ENCODE measurements around the gene PPFIBP2. TPM values are rescaled to one million over a fixed set of nuclear protein-coding genes. Genes with fewer than 3 reads are reported as not detected.
"Not testable (repeated sequence)": the region's sequence is repeated elsewhere in the genome, so short reads cannot be mapped to it uniquely, and the experiment has no call there.

The PPFIBP2 gene
- total and polyA plus RNA-seq, 2 donors (not counting 1 experiment from before 2014, with no cell fraction given) = 22.3 to 175 TPM

DNA sequence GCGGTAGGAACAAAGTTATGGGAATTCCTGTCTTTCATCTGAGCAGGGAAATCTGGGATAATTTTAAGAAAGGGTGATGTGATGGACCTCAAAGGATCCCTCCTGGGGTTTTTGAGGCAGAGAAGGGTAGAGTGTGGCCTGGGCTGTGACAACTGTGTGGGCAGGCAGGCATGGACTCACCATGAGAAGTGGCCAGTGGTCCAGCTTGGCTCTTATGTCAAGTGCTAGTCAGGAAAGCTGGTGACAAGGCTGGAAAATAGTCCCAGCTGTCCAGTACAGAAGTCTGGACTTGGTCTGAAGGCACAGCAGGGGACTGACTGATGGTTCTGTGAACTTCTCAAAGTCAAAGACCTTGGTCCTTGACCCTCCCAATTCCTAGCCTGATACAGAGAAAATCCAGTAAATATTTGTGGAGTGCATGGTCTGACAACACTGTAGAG lies 1.7 kb downstream of the PPFIBP2 start:
- 93% methylated on average over 1 of the region's 1 CpG for WGBS (ENCODE audit: insufficient coverage)
- no peaks in the 10 kb centered on the region for H3K36me3 ChIP-seq (replicated peaks in 1 of 2; ENCODE audit: control extremely low read depth in 1 of 2, control insufficient read depth in 1 of 2, extremely low read depth in 1 of 2, insufficient read depth in 2 of 2, low read length in 1 of 2)
- POLR2A ChIA-PET = no interaction called here
- Mint-ChIP-seq H3K4me1 (peaks cover 32% of the 10 kb centered on the region), H3K27me3 (no peaks in the 10 kb centered on the region), H3K27ac (no peak overlapping the region), H3K9me3 (ENCODE audit: insufficient read depth) (no peaks in the 10 kb centered on the region), H3K4me3 (peak overlapping the region; percentile 97)
- H3K79me2 ChIP-seq (ENCODE audit: control insufficient read depth, insufficient read depth, low read length) = peaks cover 70% of the 10 kb centered on the region
- peak overlapping the region; percentile 27 to 39 for H3K27ac ChIP-seq (ENCODE audit: low read length in 2 of 2)
- no peak overlapping the region for H3K9ac ChIP-seq (ENCODE audit: low read length)
- no peaks in the 10 kb centered on the region for H4K20me1 ChIP-seq (ENCODE audit: control insufficient read depth, insufficient read depth, low read length, poor library complexity, severe bottlenecking)
- peak overlapping the region; percentile 96 for H3K4me2 ChIP-seq (replicated peaks; ENCODE audit: low read depth, low read length, poor library complexity, severe bottlenecking)
- H3K9me3 ChIP-seq (ENCODE audit: control extremely low read depth in 1 of 3, control insufficient read depth in 2 of 3, insufficient read depth in 1 of 3, low read length in 2 of 3) = no peaks in the 10 kb centered on the region
- DNase-seq (no peak), ATAC-seq (ENCODE audit: low read depth) (no peak)
- CTCF ChIA-PET = interaction anchor here (0.8 to 3.4 kb wide), 6 partner anchors 18 to 150 kb away, joined by 3 to 20 read pairs (median 4); no protein-coding TSS in a partner anchor
- no peaks in the 10 kb centered on the region for H3K27me3 ChIP-seq (replicated peaks in 1 of 4; ENCODE audit: control extremely low read depth in 1 of 4, control insufficient read depth in 3 of 4, insufficient read depth in 4 of 4, low read length in 3 of 4)
- H2AFZ ChIP-seq (ENCODE audit: insufficient read depth, low read depth, low read length, poor library complexity, severe bottlenecking) = no peak overlapping the region
- intact Hi-C loops (cut with micrococcal nuclease) = no loop called here
- H3K4me3 ChIP-seq (ENCODE audit: control extremely low read depth in 1 of 5, extremely low read depth in 1 of 5, insufficient read depth in 1 of 5, low read depth in 2 of 5, low read length in 4 of 5) = no peak overlapping the region
- H3K4me1 ChIP-seq (ENCODE audit: control insufficient read depth in 2 of 2, insufficient read depth in 2 of 2, low read length in 2 of 2) = peaks cover 60 to 87% of the 10 kb centered on the region in 2 donors
- TF ChIP-seq, protein P1, sequence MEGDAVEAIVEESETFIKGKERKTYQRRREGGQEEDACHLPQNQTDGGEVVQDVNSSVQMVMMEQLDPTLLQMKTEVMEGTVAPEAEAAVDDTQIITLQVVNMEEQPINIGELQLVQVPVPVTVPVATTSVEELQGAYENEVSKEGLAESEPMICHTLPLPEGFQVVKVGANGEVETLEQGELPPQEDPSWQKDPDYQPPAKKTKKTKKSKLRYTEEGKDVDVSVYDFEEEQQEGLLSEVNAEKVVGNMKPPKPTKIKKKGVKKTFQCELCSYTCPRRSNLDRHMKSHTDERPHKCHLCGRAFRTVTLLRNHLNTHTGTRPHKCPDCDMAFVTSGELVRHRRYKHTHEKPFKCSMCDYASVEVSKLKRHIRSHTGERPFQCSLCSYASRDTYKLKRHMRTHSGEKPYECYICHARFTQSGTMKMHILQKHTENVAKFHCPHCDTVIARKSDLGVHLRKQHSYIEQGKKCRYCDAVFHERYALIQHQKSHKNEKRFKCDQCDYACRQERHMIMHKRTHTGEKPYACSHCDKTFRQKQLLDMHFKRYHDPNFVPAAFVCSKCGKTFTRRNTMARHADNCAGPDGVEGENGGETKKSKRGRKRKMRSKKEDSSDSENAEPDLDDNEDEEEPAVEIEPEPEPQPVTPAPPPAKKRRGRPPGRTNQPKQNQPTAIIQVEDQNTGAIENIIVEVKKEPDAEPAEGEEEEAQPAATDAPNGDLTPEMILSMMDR (IDR thresholded peaks at IDR 0.05) = no peak
- no peak for TF ChIP-seq EZH2 (IDR thresholded peaks at IDR 0.05; ENCODE audit: borderline replicate concordance, insufficient read depth, low read depth, low read length, poor library complexity, severe bottlenecking)

DNA sequence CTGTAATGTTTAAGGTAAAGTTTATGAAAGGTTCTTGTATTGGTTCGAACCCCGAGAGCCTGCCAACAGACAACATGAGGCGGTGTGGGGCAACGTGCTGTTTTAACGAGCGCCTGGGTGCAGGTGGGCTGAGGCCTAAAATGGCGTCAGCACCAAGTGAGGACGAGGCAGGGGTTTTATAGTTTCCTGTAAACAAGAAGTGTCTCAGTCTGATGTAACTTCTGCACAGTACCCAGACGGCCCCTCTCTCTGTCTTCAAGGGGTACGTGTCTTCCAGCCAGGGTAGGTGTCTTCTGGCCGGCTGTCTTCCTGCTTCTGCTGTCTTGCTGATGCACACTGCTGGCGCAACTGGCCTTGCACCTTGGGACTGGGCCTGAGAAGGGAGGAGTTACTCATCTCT lies 2.7 kb downstream of the PPFIBP2 start:
- Histone ChIP-seq H2AFZ (ENCODE audit: insufficient read depth, low read depth, low read length, poor library complexity, severe bottlenecking) (no peak overlapping the region), H3K27me3 (replicated peaks in 1 of 4; ENCODE audit: control extremely low read depth in 1 of 4, control insufficient read depth in 3 of 4, insufficient read depth in 4 of 4, low read length in 3 of 4) (no peaks in the 10 kb centered on the region), H3K4me3 (ENCODE audit: control extremely low read depth in 1 of 5, extremely low read depth in 1 of 5, insufficient read depth in 1 of 5, low read depth in 2 of 5, low read length in 4 of 5) (no peak overlapping the region), H4K20me1 (ENCODE audit: control insufficient read depth, insufficient read depth, low read length, poor library complexity, severe bottlenecking) (no peaks in the 10 kb centered on the region), H3K36me3 (replicated peaks in 1 of 2; ENCODE audit: control extremely low read depth in 1 of 2, control insufficient read depth in 1 of 2, extremely low read depth in 1 of 2, insufficient read depth in 2 of 2, low read length in 1 of 2) (no peaks in the 10 kb centered on the region), H3K27ac (ENCODE audit: low read length in 2 of 2) (peak overlapping the region; percentile 39 to 40), H3K9me3 (ENCODE audit: control extremely low read depth in 1 of 3, control insufficient read depth in 2 of 3, insufficient read depth in 1 of 3, low read length in 2 of 3) (no peaks in the 10 kb centered on the region), H3K4me2 (replicated peaks; ENCODE audit: low read depth, low read length, poor library complexity, severe bottlenecking) (no peak overlapping the region), H3K79me2 (ENCODE audit: control insufficient read depth, insufficient read depth, low read length) (peaks cover 63% of the 10 kb centered on the region), H3K9ac (ENCODE audit: low read length) (no peak overlapping the region), H3K4me1 (ENCODE audit: control insufficient read depth in 2 of 2, insufficient read depth in 2 of 2, low read length in 2 of 2) (peaks cover 61 to 87% of the 10 kb centered on the region in 2 donors)
- WGBS (ENCODE audit: insufficient coverage) = 86% methylated on average over 8 of the region's 12 CpGs
- TF ChIP-seq, protein P1 (IDR thresholded peaks at IDR 0.05) = no peak
- TF ChIP-seq EZH2 (IDR thresholded peaks at IDR 0.05; ENCODE audit: borderline replicate concordance, insufficient read depth, low read depth, low read length, poor library complexity, severe bottlenecking) = no peak
- Mint-ChIP-seq H3K4me3 (peak overlapping the region; percentile 97), H3K27ac (no peak overlapping the region), H3K4me1 (peaks cover 24% of the 10 kb centered on the region), H3K27me3 (no peaks in the 10 kb centered on the region), H3K9me3 (ENCODE audit: insufficient read depth) (no peaks in the 10 kb centered on the region)
- intact Hi-C loops (cut with micrococcal nuclease) = no loop called here
- DNase-seq (no peak), ATAC-seq (ENCODE audit: low read depth) (no peak)
- ChIA-PET POLR2A (no interaction called here), CTCF (interaction anchor here (1.4 kb wide), 1 partner anchor 17 kb away, joined by 4 read pairs; no protein-coding TSS in a partner anchor)

DNA sequence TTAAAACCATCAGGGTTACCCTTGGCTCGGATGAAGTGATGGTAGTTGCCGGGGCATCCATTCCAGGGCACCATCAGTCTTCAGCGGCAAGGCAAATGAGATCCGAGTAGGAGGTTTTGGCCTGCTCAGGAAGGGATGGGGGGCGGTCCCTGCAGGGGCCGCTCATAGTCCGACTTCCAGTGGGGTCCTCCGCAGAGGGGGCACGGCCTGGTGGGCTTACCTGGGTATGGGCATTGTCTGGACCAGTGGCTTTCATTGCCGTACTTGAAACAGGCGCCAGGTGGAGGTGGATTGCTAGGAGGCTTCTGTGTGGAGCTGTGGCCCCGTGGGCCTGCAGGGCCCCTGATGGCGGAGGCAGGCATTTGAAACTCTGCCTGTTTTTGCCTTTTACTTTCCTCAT lies 3.9 kb downstream of the PPFIBP2 start:
- Mint-ChIP-seq H3K4me1 (peaks cover 11% of the 10 kb centered on the region), H3K4me3 (peak overlapping the region; percentile 74)
- H3K9ac ChIP-seq (ENCODE audit: low read length); H4K20me1 ChIP-seq (ENCODE audit: control insufficient read depth, insufficient read depth, low read length, poor library complexity, severe bottlenecking); POLR2A ChIA-PET; H3K9me3 ChIP-seq (ENCODE audit: control extremely low read depth in 1 of 3, control insufficient read depth in 2 of 3, insufficient read depth in 1 of 3, low read length in 2 of 3); DNase-seq; H3K4me3 ChIP-seq (ENCODE audit: control extremely low read depth in 1 of 5, extremely low read depth in 1 of 5, insufficient read depth in 1 of 5, low read depth in 2 of 5, low read length in 4 of 5); H3K27ac Mint-ChIP-seq; H3K9me3 Mint-ChIP-seq (ENCODE audit: insufficient read depth); ATAC-seq (ENCODE audit: low read depth); H3K36me3 ChIP-seq (replicated peaks in 1 of 2; ENCODE audit: control extremely low read depth in 1 of 2, control insufficient read depth in 1 of 2, extremely low read depth in 1 of 2, insufficient read depth in 2 of 2, low read length in 1 of 2); H2AFZ ChIP-seq (ENCODE audit: insufficient read depth, low read depth, low read length, poor library complexity, severe bottlenecking); CTCF ChIA-PET; H3K27ac ChIP-seq (ENCODE audit: low read length in 2 of 2); H3K27me3 ChIP-seq (replicated peaks in 1 of 4; ENCODE audit: control extremely low read depth in 1 of 4, control insufficient read depth in 3 of 4, insufficient read depth in 4 of 4, low read length in 3 of 4); H3K4me2 ChIP-seq (replicated peaks; ENCODE audit: low read depth, low read length, poor library complexity, severe bottlenecking); H3K27me3 Mint-ChIP-seq; intact Hi-C loops (cut with micrococcal nuclease): not testable (repeated sequence)
- 96% methylated on average over 11 of the region's 13 CpGs for WGBS (ENCODE audit: insufficient coverage)
- H3K79me2 ChIP-seq (ENCODE audit: control insufficient read depth, insufficient read depth, low read length) = peaks cover 71% of the 10 kb centered on the region
- peaks cover 63 to 88% of the 10 kb centered on the region in 2 donors for H3K4me1 ChIP-seq (ENCODE audit: control insufficient read depth in 2 of 2, insufficient read depth in 2 of 2, low read length in 2 of 2)

Data from B cell (primary cell).